Fibroblast of skin of right quadriceps (primary cell): ENCODE data around the gene PTGES3.

Experiments used
- DNase-seq: peaks from one replicate; pipeline ENCODE4 v3.0.0-alpha.2; 2013

PTGES3 gene

DNA sequence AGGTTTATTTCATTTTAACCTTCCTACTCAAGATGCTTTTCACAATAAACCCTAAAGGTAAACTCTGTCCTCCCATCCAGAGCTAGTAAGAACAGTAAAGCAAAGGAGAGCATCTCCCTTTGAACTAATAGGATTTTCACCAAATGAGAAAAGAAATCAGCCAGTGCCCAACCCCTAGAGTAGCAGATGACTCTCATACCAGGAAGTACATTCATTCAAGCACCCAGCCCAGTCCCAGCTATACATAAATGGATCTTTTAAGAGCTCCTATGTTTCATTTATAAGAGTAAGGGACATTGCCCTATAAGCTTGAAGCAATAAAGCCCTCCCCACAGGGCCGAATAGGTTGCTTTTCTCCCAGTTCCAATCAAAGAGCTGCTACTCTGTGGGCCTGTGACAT, 65.5 kb downstream of the PTGES3 start:
- no peak for DNase-seq

DNA sequence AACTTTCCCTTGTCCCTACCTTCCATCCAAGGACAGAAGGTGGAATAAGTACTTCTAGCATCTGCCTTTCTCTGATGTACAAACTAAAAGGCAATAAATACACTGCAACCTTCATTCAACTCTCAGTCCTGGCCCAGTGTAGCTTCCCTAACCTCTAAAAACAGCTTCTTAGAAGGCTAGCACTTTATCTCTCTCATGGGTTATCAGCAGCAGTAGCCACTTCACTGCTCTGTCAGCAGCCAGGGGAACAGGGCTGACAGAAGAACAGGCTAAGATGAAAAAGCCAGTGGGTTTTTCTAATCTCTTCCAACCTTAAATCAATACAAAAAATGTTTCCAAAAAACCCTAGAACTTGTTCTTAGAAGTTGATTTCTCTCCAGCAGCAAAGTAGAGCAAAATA, 71.2 kb downstream of the PTGES3 start:
- DNase-seq, result no peak

DNA sequence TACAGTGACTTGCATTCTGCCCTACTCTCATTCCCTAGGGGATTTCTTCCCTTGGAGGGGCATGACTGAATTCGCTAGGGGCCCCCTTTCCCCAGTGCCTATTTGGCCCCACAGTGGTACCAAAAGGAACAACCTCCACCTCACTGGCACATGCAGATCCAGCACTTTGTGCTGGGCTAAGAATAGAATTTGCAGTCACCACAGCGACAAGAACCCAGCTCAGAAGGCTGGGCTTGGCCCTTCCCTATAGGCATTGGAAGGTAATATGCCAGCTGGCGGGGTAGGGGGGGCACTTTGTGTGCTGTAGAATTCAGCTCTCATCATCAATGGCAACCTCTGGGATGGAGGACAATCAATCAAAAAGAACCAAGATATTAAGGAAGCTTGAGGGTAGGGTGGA, 71.8 kb downstream of the PTGES3 start:
- DNase-seq, result no peak

DNA sequence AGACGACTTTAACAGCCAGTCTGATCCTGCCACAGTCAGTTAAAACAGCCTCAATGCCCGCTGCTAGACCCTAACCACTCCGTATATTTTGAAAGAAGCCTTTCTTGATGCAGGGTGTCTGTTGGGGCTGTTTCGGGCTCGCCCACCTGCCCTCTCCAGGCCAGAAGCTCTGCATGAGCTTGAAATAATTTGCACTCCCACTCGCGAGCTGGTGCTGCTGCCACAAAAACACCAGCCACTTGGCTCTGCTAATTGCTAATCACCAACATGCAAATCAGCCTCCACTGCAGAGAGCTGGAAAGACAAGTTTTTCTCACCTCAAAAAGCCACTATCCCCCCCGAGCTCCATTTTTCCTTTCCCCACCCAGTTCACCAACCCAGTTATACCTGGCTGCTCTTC, 73.5 kb downstream of the PTGES3 start:
- no peak for DNase-seq
